H7 (cell line): ENCODE measurements around the gene CARD11. TPM values are rescaled to one million over a fixed set of nuclear protein-coding genes. Genes with fewer than 3 reads are reported as not detected.

ENCODE experiments used
- DNase-seq: peaks from one replicate; pipeline ENCODE4 v3.0.0; 2012
- H3K27me3 ChIP-seq: 2 replicates; pipeline ENCODE4 v1.6.0; 2011; ENCODE audit warnings: mild to moderate bottlenecking, low read length; ENCODE audit not compliant: control insufficient read depth, insufficient read depth
- H3K36me3 ChIP-seq: replicated peaks from 2 replicates; pipeline ENCODE4 v1.5.1; 2011; ENCODE audit warnings: low read length; ENCODE audit not compliant: control insufficient read depth, insufficient read depth
- H3K4me3 ChIP-seq: 2 replicates; pipeline ENCODE4 v1.5.1; 2011; ENCODE audit warnings: low read depth, mild to moderate bottlenecking, control low read depth, low read length, moderate library complexity; ENCODE audit not compliant: insufficient read depth
- total RNA-seq: library from RNA; depleted of rRNA; stranded (reverse); fragments of >200 nt; shearing (Covaris generic); gene quantifications from 2 replicates; pipeline ENCODE4 v1.2.3, GENCODE V29; 2014

The CARD11 gene
- total RNA-seq, 1 experiment from 2014 or later, result 32.7 TPM

- no peak for DNase-seq
- H3K4me3 ChIP-seq, result no peak overlapping the region
- H3K36me3 ChIP-seq, result no peaks in the 10 kb centered on the region; the same call in none of the 2 replicates
- H3K27me3 ChIP-seq, result no peaks in the 10 kb centered on the region
Observed at GRCh38 chr7:2952316-2952715, 91.4 kb downstream of the CARD11 start.

DNA sequence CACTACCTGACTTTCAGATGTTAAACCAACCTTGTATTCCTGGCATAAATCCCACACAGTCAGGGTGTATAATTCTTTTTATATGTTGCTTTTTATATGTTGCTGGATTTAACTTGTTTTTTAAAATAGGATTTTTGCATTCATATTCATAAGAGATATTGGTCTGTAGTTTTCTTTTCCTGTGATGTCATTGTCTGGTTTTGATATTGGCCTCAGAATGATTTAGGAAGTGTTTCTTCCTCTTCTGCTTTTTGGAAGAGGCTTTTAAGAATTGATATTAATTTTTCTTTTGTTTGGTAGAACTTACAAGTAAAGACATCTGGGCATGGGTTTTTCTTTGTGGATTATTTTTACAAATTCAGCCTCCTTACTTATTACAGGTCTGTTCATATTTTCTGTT, 93.1 kb downstream of the CARD11 start:
- Histone ChIP-seq H3K4me3 (no peak overlapping the region), H3K27me3 (no peaks in the 10 kb centered on the region), H3K36me3 (no peaks in the 10 kb centered on the region; the same call in none of the 2 replicates)
- no peak for DNase-seq

GRCh38 chr7:2948749-2949148, 94.9 kb downstream of the CARD11 start:
- H3K36me3 ChIP-seq, result peaks cover 5% of the 10 kb centered on the region
- H3K27me3 ChIP-seq, result no peaks in the 10 kb centered on the region
- H3K4me3 ChIP-seq, result no peak overlapping the region
- no peak for DNase-seq

- Histone ChIP-seq H3K4me3 (no peak overlapping the region), H3K36me3 (peaks cover 5% of the 10 kb centered on the region), H3K27me3 (no peaks in the 10 kb centered on the region)
- DNase-seq, result no peak
Observed at GRCh38 chr7:2947058-2947780, 96.4 kb downstream of the CARD11 start.

DNA sequence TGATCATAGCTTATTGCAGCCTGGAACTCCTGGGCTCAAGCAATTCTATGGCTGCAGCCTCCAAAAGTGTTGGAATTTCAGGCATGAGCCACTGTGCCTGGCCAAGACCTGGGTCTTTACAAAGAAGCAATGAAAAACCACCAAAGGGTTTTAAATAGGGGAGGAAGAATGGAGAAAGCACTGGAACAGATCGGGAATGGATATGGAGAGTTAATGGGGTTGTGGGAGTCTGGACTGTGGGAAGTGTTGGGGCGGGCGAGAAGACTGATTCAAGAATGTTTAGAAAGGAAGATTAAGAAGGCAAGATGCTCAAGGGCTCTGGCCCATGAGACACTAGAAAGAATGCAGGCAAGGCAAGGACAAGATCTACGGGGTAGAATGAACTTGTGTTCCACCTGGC, 98.5 kb downstream of the CARD11 start:
- no peaks in the 10 kb centered on the region for H3K27me3 ChIP-seq
- H3K4me3 ChIP-seq, result no peak overlapping the region
- peaks cover 7% of the 10 kb centered on the region for H3K36me3 ChIP-seq
- no peak for DNase-seq

DNA sequence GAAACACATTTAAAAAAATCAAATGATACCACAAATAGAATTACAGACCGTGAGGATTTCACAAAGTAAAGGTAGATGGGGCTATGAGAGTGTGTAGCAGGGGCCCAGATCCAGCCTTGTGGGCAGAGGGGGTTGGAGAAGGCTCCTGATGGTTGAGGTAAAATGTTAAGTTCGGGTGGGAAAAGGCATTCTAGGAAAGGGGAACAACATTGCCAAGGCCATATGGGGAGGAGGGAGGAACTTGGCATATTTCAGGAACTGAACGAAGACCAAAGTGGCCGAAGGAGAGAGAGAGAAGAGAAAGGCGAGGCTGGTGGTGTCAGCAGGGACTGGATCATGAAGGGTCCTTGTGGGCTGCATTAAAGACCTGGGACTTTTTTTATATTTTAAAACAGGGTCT, 98.9 kb downstream of the CARD11 start:
- no peaks in the 10 kb centered on the region for H3K27me3 ChIP-seq
- no peak overlapping the region for H3K4me3 ChIP-seq
- H3K36me3 ChIP-seq, result peaks cover 7% of the 10 kb centered on the region
- no peak for DNase-seq

DNA sequence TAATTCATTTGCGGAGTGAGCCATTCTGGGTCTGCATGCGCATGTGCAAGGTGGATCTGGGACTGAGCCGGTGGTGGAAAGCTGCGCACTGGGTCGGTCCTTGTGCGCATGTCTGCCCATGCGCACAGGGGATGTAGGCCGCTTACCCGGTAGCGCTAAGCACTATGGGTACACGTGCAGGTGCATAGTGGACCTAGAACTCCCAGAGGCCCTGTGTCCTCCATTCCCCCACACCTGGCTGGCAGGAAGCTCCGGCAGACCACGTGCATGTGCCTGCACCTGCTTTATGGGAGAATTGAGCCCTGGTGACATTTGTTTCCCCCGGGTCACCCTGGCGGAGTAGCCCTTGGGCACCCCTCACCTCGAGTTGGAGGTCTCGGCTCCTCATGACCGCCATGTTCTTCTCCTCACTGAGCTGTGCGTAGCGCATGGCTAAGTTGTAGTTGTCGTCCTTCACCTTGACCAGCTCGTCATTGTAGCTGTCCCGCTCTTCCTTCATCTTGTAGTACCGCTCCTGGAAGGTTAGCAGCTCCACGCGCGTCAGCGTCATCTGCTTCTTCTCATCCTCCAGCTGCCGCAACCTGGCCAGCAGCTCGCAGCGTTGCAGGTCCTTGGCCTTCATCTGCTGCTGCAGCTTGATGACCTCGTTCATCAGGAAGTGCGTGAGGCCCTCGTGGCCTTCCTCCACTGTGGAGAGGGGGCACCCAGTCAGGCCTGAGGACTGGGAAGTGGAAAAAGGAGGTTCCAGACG, 99.6 kb downstream of the CARD11 start:
- Histone ChIP-seq H3K36me3 (peaks cover 7% of the 10 kb centered on the region), H3K27me3 (no peaks in the 10 kb centered on the region), H3K4me3 (no peak overlapping the region)
- DNase-seq, result no peak

GRCh38 chr7:2941216-2941859, 102.3 kb downstream of the CARD11 start:
- Histone ChIP-seq H3K27me3 (no peaks in the 10 kb centered on the region), H3K36me3 (peaks cover 10% of the 10 kb centered on the region), H3K4me3 (no peak overlapping the region)
- no peak for DNase-seq

DNA sequence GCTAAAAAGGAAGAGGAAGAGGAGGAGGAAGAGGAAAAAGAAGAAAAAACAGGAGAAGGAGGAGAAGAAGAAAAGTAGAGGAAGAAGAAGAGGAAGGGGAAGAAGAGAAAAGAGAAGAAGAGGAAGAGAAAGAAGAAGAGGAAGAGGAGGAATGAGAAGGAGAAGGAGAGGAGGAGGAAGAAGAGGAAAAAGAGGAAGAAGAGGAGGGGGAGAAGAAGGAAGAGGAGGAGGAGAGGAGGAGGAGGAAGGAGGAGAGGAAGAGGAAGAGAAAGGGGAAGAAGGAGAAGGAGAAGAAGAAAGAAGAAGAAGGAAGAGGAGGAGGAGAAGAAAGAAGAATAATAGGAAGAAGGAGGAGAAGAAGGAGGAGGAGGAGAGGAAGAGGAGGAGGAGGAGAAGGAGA, 103.2 kb downstream of the CARD11 start:
- H3K27me3 ChIP-seq, result no peaks in the 10 kb centered on the region
- H3K36me3 ChIP-seq, result peaks cover 10% of the 10 kb centered on the region
- H3K4me3 ChIP-seq, result no peak overlapping the region
- DNase-seq, result no peak

DNA sequence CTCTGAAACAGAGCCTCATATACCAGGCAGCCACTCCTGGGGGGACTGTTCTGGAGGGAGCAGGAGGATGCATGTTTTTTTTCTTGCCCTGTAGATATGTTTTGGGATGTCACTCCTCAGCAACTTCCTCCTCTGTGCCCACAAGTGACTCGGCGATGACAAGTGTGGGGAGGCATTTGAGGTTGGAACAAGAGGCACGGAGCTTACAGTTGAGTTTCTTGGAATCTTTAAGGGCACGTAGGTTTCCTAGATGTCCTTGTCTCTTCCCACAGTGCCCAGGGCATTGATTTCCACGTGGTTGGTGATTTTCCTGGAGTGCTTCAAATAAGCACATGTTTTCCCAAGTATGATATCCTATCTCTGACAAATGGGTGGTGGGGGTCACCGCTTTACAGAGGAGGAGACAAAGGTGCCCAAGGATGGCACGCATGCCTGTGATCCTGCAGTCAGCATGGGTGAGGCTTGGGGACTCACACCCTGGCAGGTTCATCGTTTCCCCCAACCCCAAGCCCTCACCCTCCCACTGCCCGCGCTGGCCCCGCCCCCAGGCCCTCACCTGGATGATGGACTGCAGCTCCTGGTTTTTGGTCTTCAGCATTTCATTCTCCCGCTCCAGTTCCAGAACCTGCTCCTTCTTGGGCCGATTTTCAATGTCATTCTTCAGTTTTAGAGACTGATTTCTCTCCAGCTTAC, 104.3 kb downstream of the CARD11 start:
- Histone ChIP-seq H3K27me3 (no peaks in the 10 kb centered on the region), H3K4me3 (no peak overlapping the region), H3K36me3 (peaks cover 8% of the 10 kb centered on the region)
- peak; percentile 62 for DNase-seq

- peak; percentile 58 for DNase-seq
- Histone ChIP-seq H3K4me3 (no peak overlapping the region), H3K27me3 (no peaks in the 10 kb centered on the region), H3K36me3 (peaks cover 5% of the 10 kb centered on the region)
Observed at GRCh38 chr7:2938514-2939192, 105.0 kb downstream of the CARD11 start.

DNA sequence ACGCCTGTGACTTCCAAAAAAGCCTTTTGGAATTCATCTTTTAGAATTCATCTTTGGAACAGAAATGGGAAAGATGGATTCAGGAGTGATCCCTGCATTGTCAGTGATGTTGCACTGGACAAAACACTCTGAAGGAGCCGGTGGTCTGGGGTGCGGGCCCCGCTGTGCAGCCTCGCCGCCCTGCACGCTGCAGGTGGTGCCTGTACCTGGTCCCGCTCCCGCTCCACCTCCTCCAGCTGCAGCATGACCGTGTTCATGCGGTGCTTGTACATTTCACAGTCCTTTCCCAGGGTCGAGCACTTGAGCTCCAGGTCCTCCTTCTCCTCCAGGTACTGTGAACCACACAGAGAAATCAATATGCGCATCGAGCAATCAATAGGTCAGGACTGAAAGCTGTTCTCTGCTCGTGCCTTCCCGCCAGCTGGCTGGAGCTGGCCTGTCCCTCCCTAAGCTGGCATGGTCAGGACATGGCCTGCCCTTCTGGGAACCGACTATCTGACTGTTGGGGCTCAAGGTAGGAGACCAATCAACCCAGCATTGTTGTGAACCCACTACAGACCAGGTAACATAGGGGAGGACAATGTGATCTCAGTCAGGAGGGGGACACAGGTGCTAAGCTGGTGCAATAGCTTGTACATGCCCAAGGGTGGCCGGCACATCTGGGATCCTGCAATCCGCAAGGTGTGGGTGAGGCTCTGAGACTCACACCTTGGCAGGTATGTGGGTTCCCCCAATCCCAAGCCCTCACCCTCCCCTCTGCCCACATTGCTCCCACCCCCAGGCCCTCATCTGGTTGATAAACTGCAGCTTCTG, 105.8 kb downstream of the CARD11 start:
- peak; percentile 51 for DNase-seq
- no peaks in the 10 kb centered on the region for H3K27me3 ChIP-seq
- peaks cover 5% of the 10 kb centered on the region for H3K36me3 ChIP-seq

GRCh38 chr7:2936891-2937580, 106.6 kb downstream of the CARD11 start:
- no peaks in the 10 kb centered on the region for H3K27me3 ChIP-seq
- H3K36me3 ChIP-seq, result peaks cover 5% of the 10 kb centered on the region
- no peak overlapping the region for H3K4me3 ChIP-seq
- DNase-seq, result peak; percentile 42

More for the DNA sequence above, 105.8 kb downstream of the CARD11 start:
- H3K4me3 ChIP-seq, result no peak overlapping the region
